GM23248 (cell line): ENCODE results near the gene KLHL3. TPM values are rescaled to one million over a fixed set of nuclear protein-coding genes. Genes with fewer than 3 reads are reported as not detected.

Experiments
- DNase-seq: peaks from one replicate; pipeline ENCODE4 v3.0.0-alpha.2; 2015
- H2AFZ ChIP-seq: fragments of 200-600 bp; sonication (generic); 2 replicates; pipeline ENCODE4 v1.6.1; 2016; ENCODE audit warnings: antibody characterized with exemption
- H3F3A ChIP-seq: fragments of 200-600 bp; sonication (generic); 2 replicates; pipeline ENCODE4 v1.6.1; 2016; ENCODE audit warnings: mild to moderate bottlenecking, antibody characterized with exemption, mixed run types; ENCODE audit not compliant: insufficient read depth
- H3K27ac ChIP-seq: fragments of 200-600 bp; sonication (generic); 2 replicates; pipeline ENCODE4 v1.5.1; 2016; ENCODE audit warnings: mild to moderate bottlenecking
- H3K27me3 ChIP-seq: fragments of 200-600 bp; sonication (generic); replicated peaks from 2 replicates; pipeline ENCODE4 v1.6.1; 2016; ENCODE audit warnings: mild to moderate bottlenecking; ENCODE audit not compliant: insufficient read depth
- H3K36me3 ChIP-seq: fragments of 200-600 bp; sonication (generic); 2 replicates; pipeline ENCODE4 v1.6.1; 2016; ENCODE audit warnings: low read depth, mild to moderate bottlenecking
- H3K4me1 ChIP-seq: fragments of 200-600 bp; sonication (generic); 2 replicates; pipeline ENCODE4 v1.6.1; 2016; ENCODE audit warnings: mild to moderate bottlenecking; ENCODE audit not compliant: insufficient read depth
- H3K4me2 ChIP-seq: fragments of 200-600 bp; sonication (generic); one replicate; pipeline ENCODE4 v1.6.1; 2016; ENCODE audit warnings: mild to moderate bottlenecking; ENCODE audit not compliant: unreplicated experiment
- H3K4me3 ChIP-seq: fragments of 200-600 bp; sonication (generic); 2 replicates; pipeline ENCODE4 v1.5.1; 2016; ENCODE audit warnings: mild to moderate bottlenecking
- H3K79me2 ChIP-seq: fragments of 200-600 bp; sonication (generic); 2 replicates; pipeline ENCODE4 v1.6.1; 2016; ENCODE audit warnings: mild to moderate bottlenecking; ENCODE audit not compliant: insufficient read depth
- H3K9ac ChIP-seq: fragments of 200-600 bp; sonication (generic); 2 replicates; pipeline ENCODE4 v1.6.1; 2016; ENCODE audit warnings: mild to moderate bottlenecking
- H3K9me2 ChIP-seq: fragments of 200-600 bp; sonication (generic); 2 replicates; pipeline ENCODE4 v1.6.1; 2016; ENCODE audit warnings: mixed run types, mild to moderate bottlenecking, moderate library complexity; ENCODE audit not compliant: insufficient read depth
- H3K9me3 ChIP-seq: fragments of 200-600 bp; sonication (generic); one replicate; pipeline ENCODE4 v1.6.1; 2017; ENCODE audit warnings: low read depth
- H4K20me1 ChIP-seq: fragments of 200-600 bp; sonication (generic); 2 replicates; pipeline ENCODE4 v1.6.0; 2016; ENCODE audit not compliant: insufficient read depth
- EZH2 ChIP-seq: fragments of 200-600 bp; sonication (generic); IDR thresholded peaks from 2 replicates; pipeline ENCODE4 v1.6.1; 2018; ENCODE audit warnings: antibody characterized with exemption, mild to moderate bottlenecking; ENCODE audit not compliant: insufficient read depth, poor library complexity, severe bottlenecking
- EZH2phosphoT487 ChIP-seq: fragments of 200-600 bp; sonication (generic); IDR thresholded peaks from 2 replicates; pipeline ENCODE4 v1.6.1; 2018; ENCODE audit warnings: antibody characterized with exemption, moderate library complexity, mild to moderate bottlenecking, low read depth; ENCODE audit not compliant: insufficient read depth
- WGBS, 2 experiments: methylation state at CpG; one replicate each; pipeline ENCODE4 v1.1.6; 2015 to 2017; ENCODE audit warnings: low lambda C conversion rate in 2 of 2, low coverage in 1 of 2; ENCODE audit errors: missing lambda C conversion rate in 2 of 2; 5-methylcytosine and 5-hydroxymethylcytosine counted together
- in situ Hi-C: fragments of 300-500 bp; cut with MboI; formaldehyde crosslinking; loops from 2 replicates; pipeline ENCODE4 v1.15.0; 2020
- polyA plus RNA-seq: library from polyadenylated mRNA; unstranded; fragments of >200 nt; fragmentation: Nextera tagmentation; extraction: Ambion mirVana; gene quantifications from 2 replicates; pipeline ENCODE4 v1.2.1, GENCODE V29; 2016
- total RNA-seq: library from RNA; depleted of rRNA; stranded (reverse); fragments of >200 nt; shearing (Covaris generic); gene quantifications from 2 replicates; pipeline ENCODE4 v1.2.3, GENCODE V29; 2014

The KLHL3 gene
- total and polyA plus RNA-seq, 2 experiments from 2014 or later = 1.1 to 1.3 TPM

- H3K79me2 ChIP-seq = no peaks in the 10 kb centered on the region
- H3K9me2 ChIP-seq = no peaks in the 10 kb centered on the region
- TF ChIP-seq EZH2 (no peak), EZH2phosphoT487 (no peak)
- no peak overlapping the region for H3K27ac ChIP-seq
- H3K4me1 ChIP-seq = no peaks in the 10 kb centered on the region
- H2AFZ ChIP-seq = no peak overlapping the region
- H3K4me3 ChIP-seq = no peak overlapping the region
- 66 to 72% methylated on average over 6 of the region's 6 CpGs for WGBS, 2 experiments
- no peak overlapping the region for H3K9ac ChIP-seq
- H3K4me2 ChIP-seq = no peak overlapping the region
- H3F3A ChIP-seq = 0 out of 2 replicates have a peak, but pooled peaks cover 2% of the 10 kb centered on the region
- in situ Hi-C loops = no loop called here
- H4K20me1 ChIP-seq = no peaks in the 10 kb centered on the region
- H3K27me3 ChIP-seq = no peaks in the 10 kb centered on the region
- H3K9me3 ChIP-seq = no peaks in the 10 kb centered on the region
- no peak for DNase-seq
- no peaks in the 10 kb centered on the region for H3K36me3 ChIP-seq
Measured at GRCh38 chr5:137672001-137672400, 63.9 kb downstream of the KLHL3 start.

- no peak overlapping the region for H2AFZ ChIP-seq
- no peaks in the 10 kb centered on the region for H4K20me1 ChIP-seq
- TF ChIP-seq EZH2 (no peak), EZH2phosphoT487 (no peak)
- DNase-seq = no peak
- in situ Hi-C loops = no loop called here
- H3K4me3 ChIP-seq = no peak overlapping the region
- 0 out of 2 replicates have a peak, but pooled peaks cover 13% of the 10 kb centered on the region for H3F3A ChIP-seq
- peaks cover 7% of the 10 kb centered on the region; the same call in 1 of the 2 replicates for H3K4me1 ChIP-seq
- WGBS, 2 experiments = 73 to 78% methylated on average over 4 of the region's 4 CpGs
- no peaks in the 10 kb centered on the region for H3K9me3 ChIP-seq
- H3K9me2 ChIP-seq = no peaks in the 10 kb centered on the region
- H3K79me2 ChIP-seq = no peaks in the 10 kb centered on the region
- H3K4me2 ChIP-seq = no peak overlapping the region
- no peaks in the 10 kb centered on the region for H3K36me3 ChIP-seq
- H3K9ac ChIP-seq = no peak overlapping the region
- H3K27ac ChIP-seq = no peak overlapping the region
- H3K27me3 ChIP-seq = no peaks in the 10 kb centered on the region
Measured at GRCh38 chr5:137669811-137670210, 66.1 kb downstream of the KLHL3 start.

GRCh38 chr5:137668637-137669036, 67.3 kb downstream of the KLHL3 start:
- H3K4me2 ChIP-seq = no peak overlapping the region
- 90 to 92% methylated on average over 5 of the region's 5 CpGs for WGBS, 2 experiments
- no peaks in the 10 kb centered on the region for H3K9me2 ChIP-seq
- no peaks in the 10 kb centered on the region for H3K36me3 ChIP-seq
- no peak overlapping the region for H2AFZ ChIP-seq
- no peaks in the 10 kb centered on the region for H3K9me3 ChIP-seq
- in situ Hi-C loops = no loop called here
- no peaks in the 10 kb centered on the region for H3K27me3 ChIP-seq
- no peak overlapping the region for H3K4me3 ChIP-seq
- 0 out of 2 replicates have a peak, but pooled peaks cover 13% of the 10 kb centered on the region for H3F3A ChIP-seq
- H3K79me2 ChIP-seq = no peaks in the 10 kb centered on the region
- TF ChIP-seq EZH2phosphoT487 (no peak), EZH2 (no peak)
- H4K20me1 ChIP-seq = no peaks in the 10 kb centered on the region
- DNase-seq = no peak
- peaks cover 7% of the 10 kb centered on the region; the same call in 1 of the 2 replicates for H3K4me1 ChIP-seq
- no peak overlapping the region for H3K27ac ChIP-seq
- no peak overlapping the region for H3K9ac ChIP-seq

- Histone ChIP-seq H3K27me3 (no peaks in the 10 kb centered on the region), H3F3A (0 out of 2 replicates have a peak, but pooled peaks cover 13% of the 10 kb centered on the region), H2AFZ (no peak overlapping the region), H3K27ac (no peak overlapping the region), H3K9me3 (no peaks in the 10 kb centered on the region), H3K4me2 (no peak overlapping the region), H3K4me1 (peaks cover 7% of the 10 kb centered on the region; the same call in 1 of the 2 replicates), H3K9ac (no peak overlapping the region), H4K20me1 (no peaks in the 10 kb centered on the region), H3K4me3 (no peak overlapping the region), H3K9me2 (no peaks in the 10 kb centered on the region), H3K79me2 (no peaks in the 10 kb centered on the region), H3K36me3 (no peaks in the 10 kb centered on the region)
- in situ Hi-C loops = no loop called here
- TF ChIP-seq EZH2phosphoT487 = no peak
- no peak for TF ChIP-seq EZH2
- DNase-seq = no peak
Measured at GRCh38 chr5:137667341-137667740, 68.5 kb downstream of the KLHL3 start.

- 58 to 60% methylated on average over 2 of the region's 2 CpGs for WGBS, 2 experiments
- DNase-seq = no peak
Measured at GRCh38 chr5:137666901-137667300, 69.0 kb downstream of the KLHL3 start.

More at GRCh38 chr5:137666901-137667300, 69.0 kb downstream of the KLHL3 start:
- TF ChIP-seq EZH2 = no peak
- TF ChIP-seq EZH2phosphoT487 = no peak
- Histone ChIP-seq H2AFZ (no peak overlapping the region), H3K4me3 (no peak overlapping the region), H3K79me2 (no peaks in the 10 kb centered on the region), H3K27ac (no peak overlapping the region), H3F3A (0 out of 2 replicates have a peak, but pooled peaks cover 13% of the 10 kb centered on the region), H3K4me1 (peaks cover 7% of the 10 kb centered on the region; the same call in 1 of the 2 replicates), H4K20me1 (no peaks in the 10 kb centered on the region), H3K4me2 (no peak overlapping the region), H3K9ac (no peak overlapping the region), H3K9me2 (no peaks in the 10 kb centered on the region), H3K36me3 (no peaks in the 10 kb centered on the region), H3K27me3 (no peaks in the 10 kb centered on the region), H3K9me3 (no peaks in the 10 kb centered on the region)
- in situ Hi-C loops = no loop called here
